H1 (cell line): ENCODE results near the gene ZNF396.

Source experiments
- CBX5 ChIP-seq: fragments of 300-800, 300-1000 bp; sonication (generic); IDR thresholded peaks from 2 replicates; pipeline ENCODE4 v1.7.1; 2016; ENCODE audit warnings: antibody characterized with exemption, low read length, low read depth
- CHD2 ChIP-seq: IDR thresholded peaks from 2 replicates; pipeline ENCODE4 v1.6.1; 2012; ENCODE audit warnings: low read length, improper control_type of control experiment
- HDAC2 ChIP-seq, 2 experiments: fragments of 300-600 bp in 1 of 2; sonication (generic) in 1 of 2; IDR thresholded peaks; 2 replicates each; pipeline ENCODE4 v1.6.1; 2011 to 2012; ENCODE audit warnings: low read depth in 2 of 2, low read length in 2 of 2, mild to moderate bottlenecking in 2 of 2, moderate library complexity in 2 of 2, borderline replicate concordance in 1 of 2, inconsistent platforms in 1 of 2
- SIN3A ChIP-seq, 2 experiments: IDR thresholded peaks in 1 of 2; conservative IDR thresholded peaks in 1 of 2; 2 replicates each; pipeline ENCODE4 v1.6.1; 2011 to 2012; ENCODE audit warnings: low read length in 2 of 2, improper control_type of control experiment in 1 of 2, low read depth in 1 of 2, mild to moderate bottlenecking in 1 of 2

DNA sequence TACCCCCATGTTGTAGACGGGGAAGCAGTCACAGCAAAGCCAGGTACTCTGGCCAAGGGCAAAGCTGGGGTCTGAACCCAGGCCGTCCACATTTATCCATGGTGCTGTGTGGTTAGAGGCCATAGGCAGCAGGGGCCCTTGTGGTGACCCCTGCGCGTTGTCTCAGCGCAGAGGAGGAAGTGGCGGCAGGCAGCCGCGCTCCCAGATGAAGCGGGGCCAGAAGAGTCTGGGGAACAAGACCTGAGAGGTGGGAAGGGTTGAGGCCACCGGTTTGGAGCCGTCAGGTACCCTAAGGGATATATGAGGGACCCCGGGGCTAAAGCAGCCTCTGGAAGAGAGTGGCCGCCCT is 770 bp downstream of the ZNF396 start:
- TF ChIP-seq HDAC2 (IDR thresholded peaks at IDR 0.05; ENCODE audit: borderline replicate concordance in 1 of 2, low read depth in 2 of 2, low read length in 2 of 2) (no peak), SIN3A (conservative IDR thresholded peaks at IDR 0.05 in 1 of 2, IDR thresholded peaks at IDR 0.05 in 1 of 2; ENCODE audit: low read depth in 1 of 2, low read length in 2 of 2) (no peak), CHD2 (no peak), CBX5 (no peak)
